Activated gamma-delta T cell treated with anti-CD3 and anti-CD28 coated beads, Interleukin-2, amount 50 U/mL, for 16 hours (primary cell): ENCODE data around the gene KLHDC8A.
"Not testable (repeated sequence)": the region's sequence is repeated elsewhere in the genome, so short reads cannot be mapped to it uniquely, and the experiment has no call there.

Experiments
- DNase-seq: peaks from one replicate; pipeline ENCODE4 v3.0.0-alpha.2; 2020; ENCODE audit warnings: low read depth

The KLHDC8A gene

DNA sequence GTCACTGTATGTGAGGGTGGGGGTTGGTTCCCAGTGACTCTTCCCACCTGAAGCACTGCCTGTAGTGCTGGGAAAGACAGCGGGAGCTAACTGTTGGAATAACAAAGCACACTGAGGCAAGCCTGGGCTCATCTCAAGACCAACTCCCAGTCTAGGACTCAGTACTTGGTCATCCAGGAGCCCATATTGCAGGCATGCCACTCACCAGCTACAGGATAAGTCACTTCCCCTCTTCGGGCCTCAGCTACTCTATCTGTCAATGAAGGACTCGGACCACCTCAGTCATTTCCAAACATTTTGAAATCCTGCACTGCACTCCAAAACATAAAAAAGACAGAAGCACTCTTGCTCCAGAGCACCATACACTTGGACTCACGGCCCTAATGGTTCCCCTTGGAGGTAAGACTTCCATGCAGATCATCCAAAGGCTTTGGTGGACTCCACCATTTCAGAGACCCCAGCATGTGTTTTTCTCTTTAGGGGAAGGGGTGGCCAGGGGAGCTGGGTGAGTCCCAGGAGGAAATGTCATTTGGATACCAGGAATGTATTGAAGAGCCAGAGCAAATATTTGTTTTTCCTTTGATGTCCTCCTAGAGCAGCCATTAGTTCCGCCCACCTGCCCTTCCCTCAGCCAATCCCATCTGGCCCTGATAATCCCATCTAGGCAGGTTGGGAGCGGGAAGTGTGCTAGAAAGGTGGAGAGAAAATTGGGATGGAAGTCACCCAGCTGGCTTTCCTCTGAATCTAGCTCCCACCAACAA, 38.3 kb downstream of the KLHDC8A start:
- no peak for DNase-seq

DNA sequence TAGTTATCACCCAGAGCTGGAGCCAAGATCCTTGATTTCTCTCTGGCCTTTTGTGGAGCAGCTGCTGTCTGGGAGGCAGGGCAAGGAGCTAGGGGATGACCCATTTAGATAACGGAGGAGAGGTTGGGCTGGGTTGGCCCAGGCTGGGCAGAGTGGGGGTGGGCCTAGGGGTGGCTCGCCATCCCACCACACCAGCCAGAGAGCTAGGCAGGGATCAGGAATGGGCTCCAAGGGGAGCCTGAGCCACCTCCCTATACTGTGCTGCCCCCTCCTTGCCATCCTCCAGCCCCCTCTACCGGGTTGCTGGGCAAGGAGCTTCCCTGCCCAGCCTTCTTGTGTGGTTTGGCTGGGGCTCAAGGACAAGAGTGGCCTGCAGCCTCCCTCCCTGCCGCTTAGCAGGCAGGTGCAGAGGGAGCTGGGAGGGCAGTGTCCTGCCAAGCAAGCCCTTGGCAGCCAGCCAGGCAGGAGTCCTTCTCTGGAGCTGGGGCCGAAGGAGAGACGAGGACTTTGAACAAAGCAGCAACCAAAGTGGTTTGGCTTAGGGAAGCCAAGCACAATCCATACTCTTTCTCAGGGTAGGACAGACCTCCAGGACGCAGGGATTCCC, 39.3 kb downstream of the KLHDC8A start:
- no peak for DNase-seq

DNA sequence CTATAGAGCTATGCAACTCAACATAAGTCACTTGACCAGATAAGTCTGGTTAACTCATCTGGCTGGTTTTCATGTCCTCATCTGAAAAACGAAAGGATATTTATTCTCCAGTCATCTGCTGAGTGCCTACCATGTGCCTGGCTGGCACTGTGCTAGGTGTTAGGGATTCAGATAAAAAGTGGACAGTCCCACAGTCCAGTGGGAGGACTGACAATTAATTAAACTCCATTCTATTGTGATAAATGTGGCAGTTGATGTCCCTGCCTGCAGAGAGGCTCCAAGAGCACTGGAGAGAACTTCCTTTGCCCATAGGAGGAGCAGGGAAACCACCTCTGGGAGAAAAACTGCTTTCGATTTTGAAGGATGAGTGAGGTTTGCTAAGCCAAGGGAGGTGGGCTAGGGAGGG, 40.6 kb downstream of the KLHDC8A start:
- no peak for DNase-seq

DNA sequence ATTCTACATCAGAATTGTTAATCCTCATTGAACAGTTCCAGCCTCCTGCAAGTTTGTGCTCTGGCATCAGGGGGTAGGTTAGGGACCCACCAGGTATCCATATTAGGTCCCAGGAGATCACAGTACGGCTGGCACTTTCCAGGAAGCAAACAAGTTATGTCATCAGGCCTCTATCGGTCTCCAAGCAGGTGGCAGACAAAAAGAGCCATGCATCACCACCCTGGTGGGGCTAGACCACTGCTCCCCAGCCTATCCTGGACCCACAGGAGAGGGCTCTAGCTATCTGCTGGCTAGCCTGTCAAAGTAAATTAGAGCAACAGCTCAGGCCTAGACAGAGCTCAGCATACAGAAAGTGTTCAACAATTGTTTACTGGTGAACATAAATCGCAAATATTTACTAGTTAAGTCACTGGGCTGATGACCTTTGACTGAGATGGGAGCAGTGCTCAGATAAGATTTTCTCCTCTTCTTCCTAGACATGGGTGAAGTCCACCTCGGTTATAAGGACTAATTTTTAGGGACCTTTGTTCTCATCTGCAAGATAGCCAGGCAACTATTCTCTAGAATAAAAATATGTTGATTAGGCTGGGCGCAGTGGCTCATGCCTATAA, 41.6 kb downstream of the KLHDC8A start:
- DNase-seq = no peak

DNA sequence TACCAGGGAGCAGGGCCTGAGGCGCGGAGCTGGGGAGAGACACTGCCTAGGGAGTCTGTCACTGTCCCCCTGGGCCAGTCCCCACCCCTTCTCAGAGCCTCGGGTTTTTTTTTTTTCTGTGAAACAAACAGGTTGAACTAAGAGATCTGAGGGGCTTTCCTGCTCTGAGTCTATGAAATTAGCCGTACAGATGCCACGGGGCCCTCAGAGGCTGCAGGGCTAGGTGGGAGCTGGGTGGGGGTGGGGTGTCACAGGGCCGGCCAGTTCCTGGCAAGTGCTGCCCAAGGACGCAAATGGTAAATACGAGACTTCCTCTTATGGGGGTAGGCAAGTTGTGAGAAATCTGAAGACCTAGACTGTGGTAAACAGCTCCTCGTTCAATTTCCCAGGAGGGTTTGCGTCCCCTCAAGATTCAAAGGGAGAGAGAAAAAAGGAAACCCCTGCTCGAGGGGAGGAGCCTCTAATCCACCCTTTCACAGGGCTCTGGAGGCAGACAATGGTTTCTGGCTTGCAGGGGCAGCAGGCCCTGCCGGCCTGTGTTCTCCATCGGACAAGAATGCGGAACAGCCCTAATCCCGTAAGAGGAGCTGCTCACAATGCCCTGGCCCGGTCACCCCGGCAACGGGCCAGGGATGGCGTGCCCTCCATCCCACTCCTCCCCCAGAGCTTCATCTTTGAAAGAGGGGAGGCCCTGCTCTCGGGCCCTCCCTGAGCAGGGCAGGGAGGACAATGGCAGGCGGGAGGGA, 43.0 kb downstream of the KLHDC8A start:
- no peak for DNase-seq

DNA sequence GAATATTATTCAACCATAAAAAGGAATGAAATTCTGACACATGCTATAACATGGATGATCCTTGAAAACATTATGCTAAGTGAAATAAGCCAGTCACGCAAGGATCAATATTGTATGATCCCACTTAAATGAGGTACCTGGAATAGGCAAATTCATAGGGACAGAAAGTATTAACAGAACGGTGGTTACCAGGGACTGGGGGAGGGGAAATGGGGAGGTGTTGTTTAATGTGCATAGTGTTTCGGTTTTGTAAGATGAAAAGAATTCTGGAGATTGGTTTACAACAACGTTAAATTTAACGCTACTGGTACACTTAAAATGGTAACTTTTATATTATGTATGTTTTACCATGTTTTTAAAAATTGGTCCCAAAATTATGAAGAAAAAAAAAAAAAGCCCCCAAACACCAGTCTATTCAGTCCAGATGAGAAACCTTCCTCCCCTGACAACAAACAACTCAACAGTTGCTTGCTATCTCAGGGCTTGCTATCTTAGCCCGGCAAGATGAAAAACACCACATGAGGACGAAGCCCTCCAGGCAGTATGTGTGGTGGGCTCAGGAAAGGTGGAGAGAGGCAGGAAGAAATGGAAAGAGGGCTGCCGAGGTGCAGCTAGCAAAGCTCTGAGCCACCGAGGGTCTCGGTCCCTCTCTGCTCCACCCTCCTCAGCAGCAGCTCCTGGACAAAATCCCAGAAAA, 43.7 kb downstream of the KLHDC8A start:
- no peak for DNase-seq

DNA sequence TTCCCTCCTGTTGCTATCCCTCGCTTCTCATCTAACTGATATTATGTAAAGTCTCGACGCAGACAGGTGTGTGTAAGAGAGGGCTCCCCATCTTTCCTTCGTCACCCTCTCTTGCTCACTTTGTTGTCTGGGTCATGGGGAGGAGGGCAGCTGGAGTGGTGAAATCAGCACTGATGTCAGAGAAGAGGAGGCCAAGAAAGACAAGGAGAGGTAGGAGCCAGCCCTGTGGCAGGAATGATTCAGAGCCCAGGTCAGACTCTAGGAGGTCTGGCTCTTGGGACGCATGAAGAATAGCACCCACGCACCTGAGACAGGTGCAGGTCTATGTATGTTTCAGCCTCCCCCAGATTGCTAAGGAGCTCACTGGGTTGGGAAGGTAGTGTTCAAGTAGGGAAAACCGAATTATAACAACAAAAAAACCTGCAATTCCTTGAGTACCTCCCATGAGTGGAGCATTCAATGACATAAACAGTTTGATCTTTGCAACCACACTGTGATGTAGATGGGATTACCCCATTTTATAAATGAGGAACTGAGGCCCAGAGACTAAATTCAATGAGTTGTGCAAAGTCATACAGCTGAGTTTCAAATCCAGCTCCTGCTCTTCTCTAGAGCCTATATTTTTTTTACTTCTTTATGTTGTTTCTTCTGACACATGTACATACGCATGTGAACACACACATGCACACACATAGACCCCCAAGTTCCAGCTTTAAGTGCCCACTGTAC, 45.6 kb downstream of the KLHDC8A start:
- DNase-seq = no peak

DNA sequence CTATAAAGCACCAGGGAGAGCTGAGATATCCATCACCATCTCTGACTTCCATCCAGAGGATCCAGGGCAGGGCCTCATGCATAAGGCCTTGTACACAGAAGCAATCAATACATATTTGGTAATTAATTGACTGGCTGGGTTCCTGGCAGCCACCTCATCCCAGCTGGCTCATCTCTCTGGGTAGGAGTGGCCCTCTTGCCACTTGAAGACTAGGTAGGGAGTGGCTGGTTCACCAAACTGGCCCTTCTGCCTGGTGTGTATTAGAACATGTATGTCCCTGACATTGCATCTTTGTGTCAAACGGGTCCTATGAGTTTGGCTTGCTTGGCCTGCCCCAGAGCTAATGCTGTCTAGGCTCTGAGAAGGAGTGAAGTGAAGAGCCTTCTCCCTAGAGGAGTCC, 47.0 kb downstream of the KLHDC8A start:
- no peak for DNase-seq

DNA sequence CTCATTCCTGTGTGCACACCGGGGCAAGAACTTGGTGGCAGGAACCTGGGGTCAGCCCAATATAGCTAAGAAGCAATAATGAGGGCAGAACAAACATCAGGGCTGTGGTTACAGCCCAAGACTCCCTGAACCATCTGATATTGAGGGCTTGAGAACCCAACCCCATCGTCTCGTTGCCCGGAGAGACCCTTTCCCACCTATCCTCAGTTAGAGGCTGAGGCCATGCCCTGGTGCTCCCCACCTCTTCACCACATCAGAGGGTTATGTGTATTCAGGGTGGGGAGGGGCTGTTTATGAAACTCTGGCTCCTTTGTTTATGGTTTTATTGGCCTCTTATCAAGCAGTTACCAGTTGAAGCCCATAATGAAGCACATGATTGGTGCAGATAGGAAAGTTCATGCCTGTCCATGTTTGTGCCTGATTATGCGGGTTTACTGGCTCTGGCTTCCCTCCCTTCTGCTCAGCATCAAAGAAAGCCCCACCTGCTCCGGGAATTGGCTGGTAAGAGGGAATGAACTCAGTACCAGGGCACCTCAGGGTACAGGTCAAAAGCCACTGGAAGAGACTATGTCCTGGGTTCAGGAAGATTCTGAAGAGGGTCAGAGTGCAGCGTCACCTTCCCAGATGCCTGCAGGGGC, 49.7 kb downstream of the KLHDC8A start:
- DNase-seq = no peak

DNA sequence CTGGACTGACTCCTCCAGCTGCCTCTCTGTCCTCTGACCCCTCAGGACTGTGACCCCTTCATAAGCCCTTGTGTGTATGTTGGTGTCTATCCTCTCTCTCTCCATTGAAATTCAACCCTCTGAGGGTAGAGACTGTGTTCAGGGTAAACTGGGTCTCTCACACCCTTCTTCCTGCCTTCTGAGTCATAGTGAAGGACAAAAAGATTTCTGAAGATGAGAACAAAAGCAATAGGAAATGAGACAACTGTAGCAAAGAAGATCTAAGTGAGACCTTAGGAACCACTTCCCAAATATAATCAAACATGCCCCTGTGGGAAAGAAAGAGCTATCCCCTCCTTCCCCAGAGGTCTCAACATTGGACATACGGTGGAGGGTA, 52.0 kb downstream of the KLHDC8A start:
- no peak for DNase-seq

DNA sequence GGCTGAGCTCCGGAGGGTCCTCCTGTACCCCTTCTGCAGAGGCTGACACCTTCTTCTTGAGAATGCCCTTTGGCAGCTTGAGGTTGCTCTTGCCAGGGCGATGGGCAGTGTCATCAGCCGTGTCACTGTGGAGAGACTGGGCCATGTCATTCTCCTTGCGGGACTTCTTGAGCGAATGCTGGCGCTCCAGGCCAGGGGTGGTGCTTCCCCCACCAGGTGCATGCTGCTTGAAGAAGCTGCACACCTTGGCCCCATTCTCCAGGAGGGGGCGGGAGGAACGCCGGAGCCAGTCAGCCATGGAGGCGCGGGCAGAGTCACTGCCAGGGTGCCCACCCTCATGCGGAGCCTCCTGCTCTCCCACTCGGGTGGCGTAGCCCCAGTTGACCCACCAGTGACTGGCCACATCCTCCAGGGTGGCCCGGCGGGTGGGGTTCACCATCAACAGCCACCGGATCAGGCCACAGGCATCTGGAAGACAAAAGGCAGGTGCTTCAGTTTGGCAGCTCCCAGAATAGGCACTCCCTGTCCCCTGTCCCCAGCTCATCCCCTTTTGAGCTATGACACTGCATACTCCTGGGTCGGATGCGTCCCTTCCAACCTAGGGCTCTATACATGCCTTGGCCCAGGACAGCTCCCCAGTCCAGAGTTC, 52.6 kb downstream of the KLHDC8A start:
- DNase-seq = no peak

DNA sequence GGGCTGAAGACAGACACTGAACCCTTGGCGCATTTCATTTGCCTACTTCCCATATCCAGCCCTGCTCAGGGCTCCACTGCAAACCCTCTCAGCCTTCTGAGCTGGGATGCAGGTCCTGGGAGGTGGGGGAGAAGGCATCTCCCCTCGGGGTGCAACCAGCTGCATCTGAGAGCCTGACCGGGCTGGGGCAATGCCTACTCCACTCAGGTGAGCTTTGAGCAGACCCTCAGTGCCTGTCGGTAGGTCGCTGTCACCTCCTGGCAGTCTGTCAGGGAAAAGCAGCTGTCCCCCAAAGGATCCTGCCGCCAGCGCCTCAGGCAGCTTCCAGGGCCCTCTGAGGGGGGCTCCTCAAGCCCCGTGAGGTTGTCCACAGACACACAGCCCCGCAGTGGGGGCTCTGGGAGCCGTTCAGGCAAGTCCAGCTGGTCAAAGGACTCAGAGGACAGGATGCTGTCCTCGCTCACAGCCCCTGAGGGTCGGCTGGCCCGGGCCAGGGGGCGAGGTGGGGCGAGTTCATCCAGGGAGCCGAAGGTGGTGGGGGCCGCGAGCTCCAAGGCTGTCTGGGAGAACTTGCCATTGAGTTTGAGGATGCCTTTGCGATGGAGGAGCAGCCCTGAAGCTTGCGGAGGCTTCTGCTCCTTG, 53.4 kb downstream of the KLHDC8A start:
- DNase-seq = no peak

DNA sequence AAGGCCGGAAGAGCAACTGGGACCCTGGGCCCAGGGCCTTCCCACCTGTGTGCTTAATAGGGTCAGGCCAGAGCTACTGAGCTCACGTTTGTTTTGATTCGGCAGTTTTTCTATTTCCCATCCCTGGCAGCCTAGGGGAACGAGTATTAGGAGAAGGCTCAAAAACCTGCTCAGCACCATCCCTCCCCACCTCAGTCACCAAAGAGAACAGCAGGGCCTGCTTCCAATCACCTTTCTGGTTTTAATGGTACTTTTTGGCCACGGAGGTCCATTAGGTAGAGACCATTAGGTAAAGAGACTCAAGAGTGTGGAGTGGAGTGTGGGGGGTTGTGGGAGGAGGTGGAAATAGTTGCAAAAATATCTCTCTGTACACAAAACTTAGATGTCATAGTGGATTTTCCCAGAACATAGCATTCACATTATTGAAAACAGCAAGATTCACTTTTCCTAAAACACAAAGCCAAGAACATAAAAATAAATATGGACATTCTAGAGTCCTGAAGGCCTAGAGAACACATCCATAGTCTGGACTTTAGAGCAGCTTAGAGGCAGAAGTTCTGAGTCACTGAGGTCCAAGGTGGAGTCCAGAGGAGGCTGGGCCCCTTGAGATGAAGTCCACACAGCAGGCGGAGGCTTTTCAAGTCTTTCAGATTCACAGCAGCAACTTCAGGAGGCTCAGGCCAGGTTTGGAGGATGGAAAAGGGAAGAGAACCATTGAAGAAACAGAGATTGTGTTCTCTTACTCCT, 54.7 kb downstream of the KLHDC8A start:
- no peak for DNase-seq

DNA sequence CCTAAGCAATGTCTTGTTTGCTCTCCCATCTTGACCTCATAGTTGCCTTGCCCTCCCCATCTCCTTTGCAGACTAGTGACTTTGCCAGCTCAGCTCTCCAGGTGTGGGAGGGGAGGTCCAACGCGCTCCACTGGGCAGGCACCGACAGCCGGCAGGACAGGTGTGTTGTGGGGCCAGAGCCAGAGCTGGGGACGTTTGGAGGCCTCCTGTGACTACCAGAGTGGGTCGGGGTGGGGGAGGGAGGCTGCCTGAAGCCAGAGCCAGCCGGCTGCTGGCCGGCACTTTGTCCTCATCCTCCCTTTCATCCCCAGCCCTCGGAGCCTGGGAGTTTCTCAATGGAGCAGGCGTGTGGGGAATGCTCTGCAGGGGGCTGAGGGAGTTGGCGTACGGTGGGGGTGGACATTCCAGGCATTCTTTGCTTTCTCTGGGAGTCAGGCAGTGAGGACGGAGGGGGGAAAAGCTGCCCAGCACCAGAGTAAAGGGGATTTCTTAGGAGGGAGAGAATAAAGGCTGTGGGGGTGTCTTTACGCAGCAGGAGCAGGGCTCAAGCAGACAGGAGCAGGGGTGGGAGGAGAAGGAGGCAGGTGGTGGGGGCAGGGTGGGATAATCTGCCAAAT, 55.4 kb downstream of the KLHDC8A start:
- DNase-seq = no peak

DNA sequence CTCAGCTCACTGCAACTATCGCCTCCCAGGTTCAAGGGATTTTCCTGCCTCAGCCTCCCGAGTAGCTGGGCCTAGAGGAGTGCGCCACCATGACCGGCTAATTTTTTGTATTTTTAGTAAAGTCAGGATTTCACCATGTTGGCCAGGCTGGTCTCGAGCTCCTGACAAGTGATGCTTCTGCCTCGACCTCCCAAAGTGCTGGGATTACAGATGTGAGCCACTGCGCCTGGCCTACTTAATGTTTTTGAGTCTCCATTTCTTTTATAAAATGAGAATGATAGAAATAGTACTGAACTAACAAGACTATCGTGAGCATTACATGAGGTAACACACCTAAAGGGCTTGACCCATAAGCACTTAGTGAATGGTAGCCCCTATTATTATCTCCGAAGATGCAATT, 56.6 kb downstream of the KLHDC8A start:
- DNase-seq = no peak

DNA sequence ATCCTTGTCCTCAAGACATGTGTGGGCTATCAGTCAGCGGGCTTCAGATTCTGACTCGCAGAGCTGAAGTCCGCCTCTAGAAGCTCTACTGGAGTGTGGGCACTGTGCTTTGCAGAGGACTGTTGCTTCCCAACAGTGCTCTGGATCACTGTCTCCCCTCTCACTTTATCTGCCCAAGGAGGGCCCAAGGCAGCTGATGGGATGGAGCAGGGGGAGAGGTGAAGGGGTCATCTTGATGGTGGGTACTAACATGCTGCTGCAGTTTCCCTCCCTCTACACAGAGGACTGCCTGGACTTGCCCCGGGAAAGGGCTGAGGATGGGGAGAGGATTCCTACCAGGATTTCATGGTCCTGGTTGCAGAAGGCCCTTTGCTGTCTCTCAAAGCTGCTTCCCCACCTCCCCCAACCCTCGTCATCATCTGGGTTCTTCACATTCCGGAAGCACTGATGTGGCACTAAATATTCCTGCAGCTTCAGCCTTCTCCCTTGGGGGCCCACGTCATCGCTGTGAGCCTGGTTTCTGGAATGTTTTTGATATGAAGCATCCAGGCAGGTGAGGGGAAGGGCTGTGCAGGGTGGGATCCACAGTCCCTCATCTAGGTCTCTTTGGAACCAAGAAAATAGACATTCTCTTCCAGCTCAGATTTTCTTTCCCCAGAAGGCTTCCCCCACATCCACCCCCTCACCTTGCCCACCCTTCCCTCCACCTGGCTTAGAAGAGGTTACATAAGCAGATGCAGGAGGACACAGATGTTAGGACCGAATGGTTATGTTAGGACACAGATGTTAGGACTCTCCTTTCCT, 58.3 kb downstream of the KLHDC8A start:
- DNase-seq = no peak

DNA sequence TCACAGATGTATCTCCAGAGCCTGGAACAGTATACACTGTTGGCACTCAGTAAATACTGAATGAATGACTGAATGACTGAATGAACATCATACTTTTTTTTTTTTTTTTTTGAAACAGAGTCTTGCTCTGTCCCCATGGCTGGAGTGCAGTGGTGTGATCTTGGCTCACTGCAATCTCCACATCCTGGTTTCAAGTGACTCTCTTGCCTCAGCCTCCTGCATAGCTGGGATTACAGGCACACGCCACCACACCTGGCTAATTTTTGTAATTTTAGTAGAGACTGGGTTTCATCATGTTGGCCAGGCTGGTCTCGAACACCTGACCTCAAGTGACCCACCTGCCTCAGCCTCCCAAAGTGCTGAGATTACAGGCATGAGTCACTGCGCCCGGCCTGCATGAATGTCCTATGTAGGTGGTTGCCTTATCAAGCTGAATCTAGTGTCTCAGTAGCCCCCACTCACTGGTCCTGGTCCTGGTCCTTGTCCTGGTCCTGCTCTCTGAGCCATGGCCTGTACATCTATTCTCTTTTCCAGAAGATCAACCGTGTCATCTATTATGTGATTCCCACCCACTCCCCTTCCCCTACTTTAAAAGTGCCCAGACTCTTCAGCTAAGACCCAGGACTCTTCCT, 59.1 kb downstream of the KLHDC8A start:
- not testable (repeated sequence) for DNase-seq

DNA sequence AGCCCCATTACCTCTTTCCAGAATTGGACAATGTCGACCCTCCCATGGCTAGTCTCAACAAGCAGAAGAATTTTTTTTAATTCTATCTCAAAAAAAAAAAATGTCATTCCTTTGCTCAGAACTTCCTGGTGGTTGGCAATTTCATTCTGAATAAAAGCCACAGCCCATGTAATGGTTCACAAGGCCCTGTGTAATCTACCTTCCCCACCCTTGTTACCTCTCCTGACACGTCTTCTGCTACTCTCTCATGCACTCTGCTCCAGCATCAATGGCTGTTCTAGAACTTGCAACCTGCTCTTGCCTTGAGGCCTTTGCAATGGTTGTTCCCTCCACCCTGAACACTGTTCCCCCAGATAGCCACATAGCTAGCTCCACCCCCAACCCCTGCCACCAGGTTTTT, 60.6 kb downstream of the KLHDC8A start:
- DNase-seq = no peak
